Uterus (tissue), 2 donors: ENCODE results near the gene RAB4B.
"Not testable (repeated sequence)": the region's sequence is repeated elsewhere in the genome, so short reads cannot be mapped to it uniquely, and the experiment has no call there.

Source experiments
- CTCF ChIP-seq, 4 experiments: fragments of 200-600 bp in 2 of 4; fragments of 450-650 bp in 2 of 4; sonication (generic) in 2 of 4; IDR thresholded peaks; one replicate each; pipeline ENCODE4 v1.5.1; 2016 to 2019; ENCODE audit warnings: antibody characterized with exemption in 4 of 4, mild to moderate bottlenecking in 2 of 4, moderate library complexity in 1 of 4
- POLR2A ChIP-seq, 2 donors: fragments of 450-650 bp; IDR thresholded peaks; one replicate each; pipeline ENCODE4 v1.6.1; 2016; ENCODE audit warnings: antibody characterized with exemption in 2 of 2, mild to moderate bottlenecking in 1 of 2, moderate library complexity in 1 of 2

- TF ChIP-seq CTCF, POLR2A (IDR thresholded peaks at IDR 0.05): not testable (repeated sequence)
Measured at GRCh38 chr19:40766385-40766784, 11.7 kb upstream of the RAB4B start.
